ENCODE results near the gene TBC1D23.
A peak's percentile ranks its signal among the peaks of the same experiment; 100 is the strongest.
"Not testable (repeated sequence)": the region's sequence is repeated elsewhere in the genome, so short reads cannot be mapped to it uniquely, and the experiment has no call there.

Gene TBC1D23

GRCh38 chr3:100234364-100234763, 26.4 kb upstream of the TBC1D23 start:
- no peak overlapping the region for H3K4me3 ChIP-seq (replicated peaks in 1 of 2; ENCODE audit: low read depth in 2 of 2, low read length in 2 of 2)
- DNase-seq (ENCODE audit: low read depth in 2 of 2): no peak
- no peak for TF ChIP-seq CTCF (IDR thresholded peaks at IDR 0.05; ENCODE audit: low read depth, low read length)

GRCh38 chr3:100238599-100238998, 22.2 kb upstream of the TBC1D23 start:
- H3K4me3 ChIP-seq (replicated peaks in 1 of 2; ENCODE audit: low read depth in 2 of 2, low read length in 2 of 2): no peak overlapping the region
- no peak for TF ChIP-seq CTCF (IDR thresholded peaks at IDR 0.05; ENCODE audit: low read depth, low read length)

GRCh38 chr3:100242471-100242870, 18.3 kb upstream of the TBC1D23 start:
- not testable (repeated sequence) for DNase-seq (ENCODE audit: low read depth in 2 of 2); H3K4me3 ChIP-seq (replicated peaks in 1 of 2; ENCODE audit: low read depth in 2 of 2, low read length in 2 of 2)

More at GRCh38 chr3:100238599-100238998, 22.2 kb upstream of the TBC1D23 start:
- DNase-seq (ENCODE audit: low read depth in 2 of 2): no peak

GRCh38 chr3:100244264-100244663, 16.5 kb upstream of the TBC1D23 start:
- no peak for TF ChIP-seq CTCF (IDR thresholded peaks at IDR 0.05; ENCODE audit: low read depth, low read length)
- no peak for DNase-seq (ENCODE audit: low read depth in 2 of 2)

GRCh38 chr3:100245136-100245535, 15.7 kb upstream of the TBC1D23 start:
- no peak overlapping the region for H3K4me3 ChIP-seq (replicated peaks in 1 of 2; ENCODE audit: low read depth in 2 of 2, low read length in 2 of 2)
- TF ChIP-seq CTCF (IDR thresholded peaks at IDR 0.05; ENCODE audit: low read depth, low read length): no peak
- peak in 1 of 2 donors; percentile 32 for DNase-seq (ENCODE audit: low read depth in 2 of 2)

More at GRCh38 chr3:100244264-100244663, 16.5 kb upstream of the TBC1D23 start:
- no peak overlapping the region for H3K4me3 ChIP-seq (replicated peaks in 1 of 2; ENCODE audit: low read depth in 2 of 2, low read length in 2 of 2)

GRCh38 chr3:100245927-100246326, 14.9 kb upstream of the TBC1D23 start:
- H3K4me3 ChIP-seq (replicated peaks in 1 of 2; ENCODE audit: low read depth in 2 of 2, low read length in 2 of 2): no peak overlapping the region
- TF ChIP-seq CTCF (IDR thresholded peaks at IDR 0.05; ENCODE audit: low read depth, low read length): no peak
- peak; percentile 7 to 52 for DNase-seq (ENCODE audit: low read depth in 2 of 2)

GRCh38 chr3:100246999-100247398, 13.8 kb upstream of the TBC1D23 start:
- TF ChIP-seq CTCF (IDR thresholded peaks at IDR 0.05; ENCODE audit: low read depth, low read length): no peak
- no peak for DNase-seq (ENCODE audit: low read depth in 2 of 2)
- H3K4me3 ChIP-seq (replicated peaks in 1 of 2; ENCODE audit: low read depth in 2 of 2, low read length in 2 of 2): no peak overlapping the region
